HepG2 (cell line): ENCODE measurements around the gene GRID1. TPM values are rescaled to one million over a fixed set of nuclear protein-coding genes. Genes with fewer than 3 reads are reported as not detected.

Source experiments
- AGO1 ChIP-seq: fragments of 200-400 bp; formaldehyde crosslinking; IDR thresholded peaks from 2 replicates; pipeline ENCODE4 v1.6.1; 2017; ENCODE audit warnings: mild to moderate bottlenecking, low read depth, low read length, moderate library complexity; ENCODE audit not compliant: poor library complexity, severe bottlenecking
- CREM ChIP-seq, 2 experiments: sonication (generic) in 1 of 2; formaldehyde crosslinking in 1 of 2; IDR thresholded peaks; 2 replicates each; pipeline versions ENCODE4 v1.4.0 to v1.6.1; 2016 to 2020; ENCODE audit warnings: antibody characterized with exemption in 1 of 2, mild to moderate bottlenecking in 1 of 2, missing genetic modification reagents in 1 of 2
- MEIS2 ChIP-seq: sonication (generic); formaldehyde crosslinking; IDR thresholded peaks from 2 replicates; pipeline ENCODE4 v1.9.0; 2021; ENCODE audit warnings: mild to moderate bottlenecking, missing genetic modification reagents
- NR0B2 ChIP-seq: sonication (generic); formaldehyde crosslinking; IDR thresholded peaks from 2 replicates; pipeline ENCODE4 v1.4.0; 2020; ENCODE audit warnings: mild to moderate bottlenecking, missing genetic modification reagents
- ZMYM2 ChIP-seq: sonication (generic); formaldehyde crosslinking; IDR thresholded peaks from 2 replicates; pipeline ENCODE4 v1.8.0; 2022; ENCODE audit warnings: mild to moderate bottlenecking, missing genetic modification reagents
- ZNF205 ChIP-seq: IDR thresholded peaks from 2 replicates; pipeline ENCODE4 v1.6.1; 2018; ENCODE audit warnings: missing biosample characterization, missing genetic modification reagents
- ZNF354B ChIP-seq: sonication (generic); formaldehyde crosslinking; IDR thresholded peaks from 2 replicates; pipeline ENCODE4 v1.8.0; 2022; ENCODE audit warnings: mild to moderate bottlenecking, missing genetic modification reagents
- ZNF761 ChIP-seq: sonication (generic); formaldehyde crosslinking; conservative IDR thresholded peaks from 2 replicates; pipeline ENCODE4 v1.4.0; 2020; ENCODE audit warnings: mild to moderate bottlenecking, missing genetic modification reagents
- polyA plus RNA-seq, 8 experiments: library from polyadenylated mRNA; depleted of rRNA in 3 of 8; stranded (reverse) in 7 of 8; unstranded in 1 of 8; fragments of >200 nt; fragmentation: Illumina TruSeq in 4 of 8; extraction: Trizol in 4 of 8; gene quantifications; 2 replicates each; pipeline versions ENCODE4 v1.2.1 to v1.2.3, GENCODE V29; 2011 to 2016; ENCODE audit warnings: low read depth in 4 of 8, missing spikeins in 1 of 8, mixed read lengths in 1 of 8; ENCODE audit not compliant: insufficient read depth in 1 of 8
- total RNA-seq, 5 experiments: library from RNA; depleted of rRNA; stranded (reverse); fragments of >200 nt; fragmentation: Illumina TruSeq; extraction: Trizol; gene quantifications; 2 replicates each; pipeline ENCODE4 v1.2.3, GENCODE V29; 2016; ENCODE audit warnings: low read depth in 1 of 5
- TF ChIP-seq, protein P1 (sequence below): sonication (generic); formaldehyde crosslinking; IDR thresholded peaks from 2 replicates; pipeline ENCODE4 v1.8.0; 2022; ENCODE audit warnings: missing genetic modification reagents, mild to moderate bottlenecking, moderate library complexity, borderline replicate concordance
- TF ChIP-seq, protein P2 (sequence below): sonication (generic); formaldehyde crosslinking; conservative IDR thresholded peaks from 2 replicates; pipeline ENCODE4 v1.8.1; 2023; ENCODE audit warnings: missing genetic modification reagents
- TF ChIP-seq, protein P3 (sequence below): sonication (generic); formaldehyde crosslinking; IDR thresholded peaks from 2 replicates; pipeline ENCODE4 v1.4.0; 2020; ENCODE audit warnings: mild to moderate bottlenecking, missing genetic modification reagents
- TF ChIP-seq, protein P4 (sequence below), 2 experiments: sonication (generic) in 1 of 2; formaldehyde crosslinking in 1 of 2; IDR thresholded peaks; 2 replicates each; pipeline versions ENCODE4 v1.6.1 to v1.9.0; 2014 to 2022; ENCODE audit warnings: antibody characterized with exemption in 1 of 2, borderline replicate concordance in 1 of 2, inconsistent platforms in 1 of 2, low read depth in 1 of 2, missing genetic modification reagents in 1 of 2

Gene GRID1
- total and polyA plus RNA-seq, 2 of the 13 experiments (the other 11 are each of a cell fraction or from before 2014, with no cell fraction given), result 0.05 TPM; not detected in 1

GRCh38 chr10:86400705-86401587, 34.4 kb upstream of the GRID1 start (continued):
- TF ChIP-seq, protein P1, sequence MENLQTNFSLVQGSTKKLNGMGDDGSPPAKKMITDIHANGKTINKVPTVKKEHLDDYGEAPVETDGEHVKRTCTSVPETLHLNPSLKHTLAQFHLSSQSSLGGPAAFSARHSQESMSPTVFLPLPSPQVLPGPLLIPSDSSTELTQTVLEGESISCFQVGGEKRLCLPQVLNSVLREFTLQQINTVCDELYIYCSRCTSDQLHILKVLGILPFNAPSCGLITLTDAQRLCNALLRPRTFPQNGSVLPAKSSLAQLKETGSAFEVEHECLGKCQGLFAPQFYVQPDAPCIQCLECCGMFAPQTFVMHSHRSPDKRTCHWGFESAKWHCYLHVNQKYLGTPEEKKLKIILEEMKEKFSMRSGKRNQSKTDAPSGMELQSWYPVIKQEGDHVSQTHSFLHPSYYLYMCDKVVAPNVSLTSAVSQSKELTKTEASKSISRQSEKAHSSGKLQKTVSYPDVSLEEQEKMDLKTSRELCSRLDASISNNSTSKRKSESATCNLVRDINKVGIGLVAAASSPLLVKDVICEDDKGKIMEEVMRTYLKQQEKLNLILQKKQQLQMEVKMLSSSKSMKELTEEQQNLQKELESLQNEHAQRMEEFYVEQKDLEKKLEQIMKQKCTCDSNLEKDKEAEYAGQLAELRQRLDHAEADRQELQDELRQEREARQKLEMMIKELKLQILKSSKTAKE (CRISPR knock-in tag), result no peak; the same call in 1 of the 2 replicates
- TF ChIP-seq, protein P2, sequence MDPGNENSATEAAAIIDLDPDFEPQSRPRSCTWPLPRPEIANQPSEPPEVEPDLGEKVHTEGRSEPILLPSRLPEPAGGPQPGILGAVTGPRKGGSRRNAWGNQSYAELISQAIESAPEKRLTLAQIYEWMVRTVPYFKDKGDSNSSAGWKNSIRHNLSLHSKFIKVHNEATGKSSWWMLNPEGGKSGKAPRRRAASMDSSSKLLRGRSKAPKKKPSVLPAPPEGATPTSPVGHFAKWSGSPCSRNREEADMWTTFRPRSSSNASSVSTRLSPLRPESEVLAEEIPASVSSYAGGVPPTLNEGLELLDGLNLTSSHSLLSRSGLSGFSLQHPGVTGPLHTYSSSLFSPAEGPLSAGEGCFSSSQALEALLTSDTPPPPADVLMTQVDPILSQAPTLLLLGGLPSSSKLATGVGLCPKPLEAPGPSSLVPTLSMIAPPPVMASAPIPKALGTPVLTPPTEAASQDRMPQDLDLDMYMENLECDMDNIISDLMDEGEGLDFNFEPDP (CRISPR knock-in tag), result 0 out of 2 replicates have a peak, but pooled peaks have one; percentile 81
- TF ChIP-seq ZMYM2 (CRISPR knock-in tag) (peak; percentile 61; the same call in 1 of the 2 replicates), AGO1 (peak; percentile 56), MEIS2 (CRISPR knock-in tag) (peak; percentile 24; the same call in 1 of the 2 replicates), ZNF205 (CRISPR knock-in tag) (0 out of 2 replicates have a peak, but pooled peaks have one; percentile 21), ZNF354B (CRISPR knock-in tag) (0 out of 2 replicates have a peak, but pooled peaks have one; percentile 50), ZNF761 (CRISPR knock-in tag) (0 out of 2 replicates have a peak, but pooled peaks have one; percentile 40), CREM (IDR thresholded peaks at IDR 0.05) (peak; percentile 29; the same call in 1 of the 2 replicates), CREM (CRISPR knock-in tag; IDR thresholded peaks at IDR 0.05) (no peak), NR0B2 (CRISPR knock-in tag) (no peak)
- TF ChIP-seq, protein P3, sequence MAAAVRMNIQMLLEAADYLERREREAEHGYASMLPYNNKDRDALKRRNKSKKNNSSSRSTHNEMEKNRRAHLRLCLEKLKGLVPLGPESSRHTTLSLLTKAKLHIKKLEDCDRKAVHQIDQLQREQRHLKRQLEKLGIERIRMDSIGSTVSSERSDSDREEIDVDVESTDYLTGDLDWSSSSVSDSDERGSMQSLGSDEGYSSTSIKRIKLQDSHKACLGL, result peak; percentile 60; the same call in 1 of the 2 replicates
- TF ChIP-seq, protein P4, sequence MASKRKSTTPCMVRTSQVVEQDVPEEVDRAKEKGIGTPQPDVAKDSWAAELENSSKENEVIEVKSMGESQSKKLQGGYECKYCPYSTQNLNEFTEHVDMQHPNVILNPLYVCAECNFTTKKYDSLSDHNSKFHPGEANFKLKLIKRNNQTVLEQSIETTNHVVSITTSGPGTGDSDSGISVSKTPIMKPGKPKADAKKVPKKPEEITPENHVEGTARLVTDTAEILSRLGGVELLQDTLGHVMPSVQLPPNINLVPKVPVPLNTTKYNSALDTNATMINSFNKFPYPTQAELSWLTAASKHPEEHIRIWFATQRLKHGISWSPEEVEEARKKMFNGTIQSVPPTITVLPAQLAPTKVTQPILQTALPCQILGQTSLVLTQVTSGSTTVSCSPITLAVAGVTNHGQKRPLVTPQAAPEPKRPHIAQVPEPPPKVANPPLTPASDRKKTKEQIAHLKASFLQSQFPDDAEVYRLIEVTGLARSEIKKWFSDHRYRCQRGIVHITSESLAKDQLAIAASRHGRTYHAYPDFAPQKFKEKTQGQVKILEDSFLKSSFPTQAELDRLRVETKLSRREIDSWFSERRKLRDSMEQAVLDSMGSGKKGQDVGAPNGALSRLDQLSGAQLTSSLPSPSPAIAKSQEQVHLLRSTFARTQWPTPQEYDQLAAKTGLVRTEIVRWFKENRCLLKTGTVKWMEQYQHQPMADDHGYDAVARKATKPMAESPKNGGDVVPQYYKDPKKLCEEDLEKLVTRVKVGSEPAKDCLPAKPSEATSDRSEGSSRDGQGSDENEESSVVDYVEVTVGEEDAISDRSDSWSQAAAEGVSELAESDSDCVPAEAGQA (IDR thresholded peaks at IDR 0.05; ENCODE audit: low read depth), result no peak
- TF ChIP-seq, protein P4 (CRISPR knock-in tag; IDR thresholded peaks at IDR 0.05; ENCODE audit: borderline replicate concordance), result no peak; the same call in 1 of the 2 replicates
